ENCODE measurements around the gene FAH.

- TF ChIP-seq EZH2 (IDR thresholded peaks at IDR 0.05; ENCODE audit: insufficient read depth, low read length) = no peak
- no peak for TF ChIP-seq CTCF (IDR thresholded peaks at IDR 0.05; ENCODE audit: insufficient read depth, low read depth, low read length)
Measured at GRCh38 chr15:80186597-80186996, 33.8 kb downstream of the FAH start.

All from astrocyte (in vitro differentiated cells and primary cell).